GM19438 (cell line): ENCODE measurements around the gene PXN.
"Not testable (repeated sequence)": the region's sequence is repeated elsewhere in the genome, so short reads cannot be mapped to it uniquely, and the experiment has no call there.

Experiments
- ATAC-seq: cut with Tn5 transposase; IDR thresholded peaks from one replicate; pipeline ENCODE4 v1.9.1; 2021; ENCODE audit warnings: low read depth; ENCODE audit not compliant: unreplicated experiment

Gene PXN

GRCh38 chr12:120262852-120263747 lies 2.4 kb downstream of the PXN start:
- ATAC-seq: no peak

GRCh38 chr12:120261951-120262851 lies 3.3 kb downstream of the PXN start:
- no peak for ATAC-seq

GRCh38 chr12:120260607-120261006 lies 4.9 kb downstream of the PXN start:
- no peak for ATAC-seq

- no peak for ATAC-seq
Measured at GRCh38 chr12:120259418-120260202, 5.9 kb downstream of the PXN start.

- ATAC-seq: no peak
Measured at GRCh38 chr12:120258323-120258896, 7.1 kb downstream of the PXN start.

GRCh38 chr12:120257041-120257821 lies 8.3 kb downstream of the PXN start:
- no peak for ATAC-seq

GRCh38 chr12:120254809-120255208 lies 10.7 kb downstream of the PXN start:
- no peak for ATAC-seq

GRCh38 chr12:120253313-120253712 lies 12.2 kb downstream of the PXN start:
- not testable (repeated sequence) for ATAC-seq

GRCh38 chr12:120252071-120252906 lies 13.2 kb downstream of the PXN start:
- ATAC-seq: no peak

GRCh38 chr12:120251364-120252070 lies 14.0 kb downstream of the PXN start:
- not testable (repeated sequence) for ATAC-seq

GRCh38 chr12:120249875-120250795 lies 15.4 kb downstream of the PXN start:
- peak; percentile 45 for ATAC-seq

GRCh38 chr12:120249266-120249874 lies 16.2 kb downstream of the PXN start:
- no peak for ATAC-seq

GRCh38 chr12:120247621-120248030 lies 17.9 kb downstream of the PXN start:
- ATAC-seq: no peak

- no peak for ATAC-seq
Measured at GRCh38 chr12:120247183-120247582, 18.3 kb downstream of the PXN start.

GRCh38 chr12:120246705-120247104 lies 18.8 kb downstream of the PXN start:
- ATAC-seq: not testable (repeated sequence)

- ATAC-seq: no peak
Measured at GRCh38 chr12:120242971-120243699, 22.4 kb downstream of the PXN start.
